Thoracic aorta (tissue), 2 donors: Measurements from ENCODE around the gene ATF1. TPM values are rescaled to one million over a fixed set of nuclear protein-coding genes. Genes with fewer than 3 reads are reported as not detected.
"Not testable (repeated sequence)": the region's sequence is repeated elsewhere in the genome, so short reads cannot be mapped to it uniquely, and the experiment has no call there.

Experiments used
- ATAC-seq: fragments of 150-250 bp; one replicate; pipeline ENCODE4 v1.8.0; 2017; ENCODE audit warnings: low read depth; ENCODE audit not compliant: insufficient number of reproducible peaks, low FRiP score
- DNase-seq: peaks from one replicate; pipeline ENCODE4 v3.0.0-alpha.2; 2020; ENCODE audit warnings: low spot score
- H3K27ac ChIP-seq, 2 donors: fragments of 200-600 bp; sonication (generic); 1 replicate in 1 of 2; 2 replicates in 1 of 2; pipeline ENCODE4 v1.5.1; 2016; ENCODE audit warnings: mild to moderate bottlenecking in 2 of 2, moderate library complexity in 2 of 2
- H3K27me3 ChIP-seq: fragments of 200-600 bp; sonication (generic); replicated peaks from 2 replicates; pipeline ENCODE4 v1.6.0; 2016; ENCODE audit warnings: mild to moderate bottlenecking; ENCODE audit not compliant: insufficient read depth
- H3K36me3 ChIP-seq: fragments of 200-600 bp; sonication (generic); one replicate; pipeline ENCODE4 v1.5.1; 2016
- H3K4me1 ChIP-seq, 2 donors: fragments of 200-600 bp; sonication (generic); 1 replicate in 1 of 2; 2 replicates in 1 of 2; pipeline versions ENCODE4 v1.5.1 to v1.6.0; 2016; ENCODE audit warnings: low read depth in 2 of 2, mild to moderate bottlenecking in 1 of 2; ENCODE audit not compliant: control insufficient read depth in 1 of 2
- H3K4me3 ChIP-seq: fragments of 200-600 bp; sonication (generic); 2 replicates; pipeline ENCODE4 v1.5.1; 2016; ENCODE audit warnings: mild to moderate bottlenecking
- H3K9me3 ChIP-seq: fragments of 200-600 bp; sonication (generic); 2 replicates; pipeline ENCODE4 v1.5.1; 2016
- total RNA-seq, 2 donors: library from RNA; depleted of rRNA; stranded (reverse); fragments of >200 nt; gene quantifications; one replicate each; pipeline versions ENCODE4 v1.1.0 to v1.2.3, GENCODE V29; 2016
- TF ChIP-seq, protein P1 (sequence below): fragments of 200-600 bp; sonication (generic); IDR thresholded peaks from one replicate; pipeline ENCODE4 v1.5.1; 2019; ENCODE audit warnings: antibody characterized with exemption

Gene ATF1
- total RNA-seq, 2 donors from 2014 or later, result 14.7 to 21.0 TPM

DNA sequence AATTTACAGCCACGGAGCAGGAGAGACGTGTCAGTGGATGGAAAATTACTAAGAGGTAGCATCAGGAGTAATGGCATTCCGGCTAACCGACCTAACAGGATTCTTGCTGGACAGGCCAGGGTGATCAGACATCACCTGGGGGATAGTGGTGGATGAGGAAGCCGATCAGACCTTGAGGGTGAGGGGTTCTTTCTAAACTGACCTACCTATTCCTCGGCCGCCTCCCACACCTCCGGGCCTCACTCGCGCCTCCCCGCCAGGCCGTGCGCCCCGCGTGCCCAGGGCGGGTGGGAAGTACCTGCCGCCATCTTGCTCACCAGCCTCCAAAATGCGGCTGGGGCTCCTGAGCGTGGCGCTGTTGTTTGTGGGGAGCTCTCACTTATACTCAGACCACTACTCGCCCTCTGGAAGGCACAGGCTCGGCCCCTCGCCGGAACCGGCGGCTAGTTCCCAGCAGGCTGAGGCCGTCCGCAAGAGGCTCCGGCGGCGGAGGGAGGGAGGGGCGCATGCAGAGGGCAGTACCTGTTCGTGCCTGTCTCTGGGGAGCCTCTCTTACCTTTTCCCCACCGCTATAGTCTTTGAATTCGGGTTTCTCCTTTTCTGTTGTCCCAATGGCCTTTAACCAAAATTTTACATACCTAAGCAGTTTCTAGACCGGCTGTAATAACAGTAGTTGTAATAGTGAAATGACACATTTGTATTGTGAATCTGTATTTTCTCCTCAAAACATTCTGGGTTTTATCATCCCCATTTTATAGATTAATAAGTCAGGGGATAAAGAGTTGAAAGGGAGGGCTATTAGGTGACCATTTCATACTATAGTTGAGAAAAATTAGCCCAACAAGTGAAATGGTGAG lies 79.0 kb downstream of the ATF1 start, which contains the start of gene TMPRSS12:
TSS of gene TMPRSS12 (plus strand) at position 290 of the 857 bp plus-strand sequence. CDS start at position 329, 39 bp downstream.
- no peaks in the 10 kb centered on the region for H3K4me1 ChIP-seq
- no peak within 1 kb of the TSS for H3K27ac ChIP-seq
- no peaks in the 10 kb centered on the region for H3K9me3 ChIP-seq
- TF ChIP-seq, protein P1, sequence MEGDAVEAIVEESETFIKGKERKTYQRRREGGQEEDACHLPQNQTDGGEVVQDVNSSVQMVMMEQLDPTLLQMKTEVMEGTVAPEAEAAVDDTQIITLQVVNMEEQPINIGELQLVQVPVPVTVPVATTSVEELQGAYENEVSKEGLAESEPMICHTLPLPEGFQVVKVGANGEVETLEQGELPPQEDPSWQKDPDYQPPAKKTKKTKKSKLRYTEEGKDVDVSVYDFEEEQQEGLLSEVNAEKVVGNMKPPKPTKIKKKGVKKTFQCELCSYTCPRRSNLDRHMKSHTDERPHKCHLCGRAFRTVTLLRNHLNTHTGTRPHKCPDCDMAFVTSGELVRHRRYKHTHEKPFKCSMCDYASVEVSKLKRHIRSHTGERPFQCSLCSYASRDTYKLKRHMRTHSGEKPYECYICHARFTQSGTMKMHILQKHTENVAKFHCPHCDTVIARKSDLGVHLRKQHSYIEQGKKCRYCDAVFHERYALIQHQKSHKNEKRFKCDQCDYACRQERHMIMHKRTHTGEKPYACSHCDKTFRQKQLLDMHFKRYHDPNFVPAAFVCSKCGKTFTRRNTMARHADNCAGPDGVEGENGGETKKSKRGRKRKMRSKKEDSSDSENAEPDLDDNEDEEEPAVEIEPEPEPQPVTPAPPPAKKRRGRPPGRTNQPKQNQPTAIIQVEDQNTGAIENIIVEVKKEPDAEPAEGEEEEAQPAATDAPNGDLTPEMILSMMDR, result no peak
- no peaks in the 10 kb centered on the region for H3K36me3 ChIP-seq
- DNase-seq (no peak), ATAC-seq (no peak)
- peak within 1 kb of the TSS; percentile 68 for H3K4me3 ChIP-seq
- H3K27me3 ChIP-seq, result no peaks in the 10 kb centered on the region

DNA sequence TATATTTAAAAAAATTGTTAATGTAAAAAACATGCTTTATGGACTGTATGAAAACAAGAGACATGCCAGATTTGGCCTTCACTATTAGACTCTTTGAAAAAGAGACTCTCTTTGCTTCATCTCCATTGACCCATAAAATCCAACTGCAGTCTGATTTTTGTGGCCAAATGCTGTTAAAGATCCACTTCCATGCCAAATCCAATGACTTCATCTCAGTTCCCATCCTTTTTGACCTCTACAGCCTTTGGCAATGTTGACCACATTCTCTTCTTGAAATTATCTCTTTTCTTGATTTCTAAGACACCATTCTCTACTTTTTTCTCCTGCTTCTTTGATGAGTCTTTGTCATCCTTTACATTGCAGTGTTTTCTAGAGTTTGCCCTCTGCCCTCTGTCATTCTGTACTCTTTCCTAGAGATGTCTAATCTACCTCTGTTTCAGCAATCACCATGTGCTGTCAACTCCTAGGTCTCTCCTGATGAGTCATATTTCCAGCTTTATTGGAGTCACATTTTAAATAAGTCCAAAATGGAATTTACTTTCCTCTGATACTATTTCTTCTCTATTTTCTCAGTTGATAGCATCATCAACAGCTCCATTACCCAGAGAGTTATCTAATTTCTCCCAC lies 81.2 kb downstream of the ATF1 start:
- DNase-seq, result no peak
- H3K36me3 ChIP-seq, result no peaks in the 10 kb centered on the region
- H3K27ac ChIP-seq, result no peak overlapping the region
- TF ChIP-seq, protein P1, result no peak
- H3K9me3 ChIP-seq, result no peaks in the 10 kb centered on the region
- no peak overlapping the region for H3K4me3 ChIP-seq
- no peaks in the 10 kb centered on the region for H3K27me3 ChIP-seq
- no peak for ATAC-seq
- no peaks in the 10 kb centered on the region for H3K4me1 ChIP-seq

DNA sequence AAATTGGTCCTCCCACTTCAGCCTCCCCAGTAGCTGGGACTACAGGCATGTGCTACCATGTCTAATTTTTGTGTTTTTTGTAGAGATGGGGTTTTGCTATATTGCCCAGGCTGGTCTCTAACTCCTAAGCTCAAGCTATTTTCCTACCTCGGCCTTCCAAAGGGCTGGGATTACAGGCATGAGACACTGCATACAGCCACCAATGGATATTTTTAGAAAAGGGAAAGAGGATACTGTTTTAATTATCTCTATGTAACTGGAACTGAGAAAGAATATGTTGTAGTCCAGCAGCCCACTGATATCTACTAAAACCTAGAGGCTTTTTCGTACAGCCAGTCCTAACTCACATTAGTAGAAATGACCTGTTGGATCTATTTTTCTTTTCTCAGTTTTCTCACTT lies 85.1 kb downstream of the ATF1 start:
- H3K36me3 ChIP-seq, result no peaks in the 10 kb centered on the region
- no peaks in the 10 kb centered on the region for H3K4me1 ChIP-seq
- H3K4me3 ChIP-seq, result no peak overlapping the region
- TF ChIP-seq, protein P1, result no peak
- H3K27me3 ChIP-seq, result no peaks in the 10 kb centered on the region
- DNase-seq, result no peak
- ATAC-seq, result no peak
- H3K9me3 ChIP-seq, result no peaks in the 10 kb centered on the region
- H3K27ac ChIP-seq, result no peak overlapping the region

DNA sequence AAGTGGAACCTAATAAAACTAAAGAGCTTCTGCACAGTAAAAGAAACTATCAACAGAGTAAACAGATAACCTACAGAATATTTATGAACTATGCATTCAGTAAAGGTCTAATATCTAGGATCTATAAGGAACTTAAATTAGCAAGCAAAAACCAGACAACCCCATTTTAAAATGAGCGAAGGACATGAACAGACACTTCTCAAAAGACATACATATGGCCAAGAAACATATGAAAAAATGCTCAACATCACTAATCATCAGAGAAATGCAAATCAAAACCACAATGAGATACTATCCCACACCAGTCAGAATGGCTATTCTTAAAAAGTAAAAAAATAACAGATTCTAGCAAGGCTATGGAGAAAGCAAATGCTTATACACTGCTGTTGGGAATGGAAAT lies 91.3 kb downstream of the ATF1 start:
- not testable (repeated sequence) for H3K36me3 ChIP-seq, DNase-seq, H3K4me3 ChIP-seq, H3K27me3 ChIP-seq, H3K27ac ChIP-seq, H3K4me1 ChIP-seq, ATAC-seq, H3K9me3 ChIP-seq

DNA sequence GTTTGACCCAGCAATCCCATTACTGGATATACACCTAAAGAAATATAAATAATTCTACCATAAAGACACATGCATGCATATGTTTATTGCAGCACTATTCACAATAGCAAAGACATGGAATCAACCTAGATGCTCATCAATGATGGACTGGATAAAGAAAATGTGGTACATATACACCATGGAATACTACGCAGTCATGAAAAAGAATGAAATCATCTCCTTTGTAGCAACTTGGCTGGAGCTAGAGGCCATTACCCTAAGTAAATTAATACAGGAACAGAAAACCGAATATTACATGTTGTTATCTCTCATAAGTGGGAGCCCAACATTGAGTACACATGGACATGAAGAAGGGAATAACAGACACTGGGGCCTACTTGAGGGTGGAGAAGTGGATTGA lies 91.8 kb downstream of the ATF1 start:
- not testable (repeated sequence) for DNase-seq, H3K36me3 ChIP-seq, ATAC-seq, H3K27ac ChIP-seq, H3K9me3 ChIP-seq, H3K27me3 ChIP-seq, H3K4me1 ChIP-seq, H3K4me3 ChIP-seq

DNA sequence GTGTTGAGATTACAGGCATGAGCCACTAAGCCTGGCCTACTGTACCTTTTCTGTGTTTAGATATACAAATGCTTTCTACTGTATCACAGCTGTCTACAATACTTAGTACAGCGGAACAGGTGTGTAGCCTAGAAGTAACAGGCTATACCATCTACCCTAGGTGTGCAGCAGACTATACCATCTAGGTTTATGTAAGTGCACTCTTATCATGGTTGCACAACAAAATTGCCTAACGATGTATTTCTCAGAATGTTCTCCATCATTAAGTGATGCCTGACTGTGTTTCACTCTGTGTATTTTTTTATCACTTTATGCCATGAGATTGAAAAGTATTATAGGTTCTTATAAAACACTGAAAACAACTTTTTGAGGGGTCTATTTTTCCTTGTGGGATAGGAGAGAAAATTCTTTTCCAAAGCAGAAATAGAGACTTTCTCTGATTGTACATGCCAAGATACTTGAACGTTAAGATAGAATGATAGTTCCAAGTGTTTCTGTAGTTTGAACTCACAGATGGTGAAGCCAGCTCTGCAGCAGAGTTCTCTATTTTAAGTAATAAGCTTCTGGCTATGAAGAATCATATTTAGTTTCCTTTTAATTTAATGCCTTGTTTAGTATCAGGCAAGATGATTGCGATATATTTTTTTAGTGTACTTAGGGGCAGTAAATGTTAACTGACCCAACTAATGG lies 95.9 kb downstream of the ATF1 start:
- Histone ChIP-seq H3K27me3 (no peaks in the 10 kb centered on the region), H3K4me3 (no peak overlapping the region), H3K4me1 (no peaks in the 10 kb centered on the region), H3K36me3 (no peaks in the 10 kb centered on the region), H3K27ac (no peak overlapping the region), H3K9me3 (no peaks in the 10 kb centered on the region)
- DNase-seq, result no peak
- TF ChIP-seq, protein P1, result no peak
- ATAC-seq, result no peak
